ENCODE measurements around the gene TMEM63B.

DNA sequence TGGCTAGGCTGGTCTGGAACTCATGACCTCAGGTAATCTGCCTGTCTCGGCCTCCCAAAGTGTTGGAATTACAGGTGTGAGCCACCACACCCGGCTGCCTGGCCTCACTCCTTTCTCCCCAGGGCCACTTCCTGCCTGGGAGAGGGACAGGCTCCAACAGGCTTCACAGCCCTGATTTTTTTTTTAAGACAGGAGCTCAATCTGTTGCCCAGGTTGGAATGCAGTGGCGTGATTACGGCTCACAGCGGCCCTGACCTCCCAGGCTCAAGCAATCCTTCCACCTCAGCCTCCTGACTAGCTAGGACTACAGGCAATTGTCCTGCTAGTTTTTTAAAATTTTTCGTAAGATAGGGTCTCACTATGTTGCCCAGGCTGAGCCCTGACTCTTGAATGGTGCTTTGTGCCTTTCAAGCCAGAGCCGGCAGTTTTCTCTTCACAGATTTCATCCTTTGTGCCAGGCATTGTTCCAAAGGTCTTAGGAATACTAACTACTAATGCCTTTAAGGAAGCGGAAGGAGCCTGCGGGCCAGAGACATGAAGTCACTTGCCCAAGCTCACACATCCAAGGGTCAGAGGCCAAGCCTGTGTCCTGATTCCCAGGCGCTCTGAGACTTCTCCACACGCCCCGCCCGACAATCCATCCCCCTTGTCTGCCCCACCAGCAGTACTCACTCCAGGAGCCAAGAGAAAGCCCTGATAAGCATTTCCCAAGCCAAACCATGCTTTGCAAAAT lies 50.5 kb downstream of the TMEM63B start:
- TF ChIP-seq, protein P1, sequence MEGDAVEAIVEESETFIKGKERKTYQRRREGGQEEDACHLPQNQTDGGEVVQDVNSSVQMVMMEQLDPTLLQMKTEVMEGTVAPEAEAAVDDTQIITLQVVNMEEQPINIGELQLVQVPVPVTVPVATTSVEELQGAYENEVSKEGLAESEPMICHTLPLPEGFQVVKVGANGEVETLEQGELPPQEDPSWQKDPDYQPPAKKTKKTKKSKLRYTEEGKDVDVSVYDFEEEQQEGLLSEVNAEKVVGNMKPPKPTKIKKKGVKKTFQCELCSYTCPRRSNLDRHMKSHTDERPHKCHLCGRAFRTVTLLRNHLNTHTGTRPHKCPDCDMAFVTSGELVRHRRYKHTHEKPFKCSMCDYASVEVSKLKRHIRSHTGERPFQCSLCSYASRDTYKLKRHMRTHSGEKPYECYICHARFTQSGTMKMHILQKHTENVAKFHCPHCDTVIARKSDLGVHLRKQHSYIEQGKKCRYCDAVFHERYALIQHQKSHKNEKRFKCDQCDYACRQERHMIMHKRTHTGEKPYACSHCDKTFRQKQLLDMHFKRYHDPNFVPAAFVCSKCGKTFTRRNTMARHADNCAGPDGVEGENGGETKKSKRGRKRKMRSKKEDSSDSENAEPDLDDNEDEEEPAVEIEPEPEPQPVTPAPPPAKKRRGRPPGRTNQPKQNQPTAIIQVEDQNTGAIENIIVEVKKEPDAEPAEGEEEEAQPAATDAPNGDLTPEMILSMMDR (IDR thresholded peaks at IDR 0.05): no peak
- TF ChIP-seq EZH2 (IDR thresholded peaks at IDR 0.05; ENCODE audit: borderline replicate concordance, insufficient read depth, low read depth, low read length, poor library complexity, severe bottlenecking): no peak
